CD4-positive, alpha-beta T cell treated with Interleukin-12 subunit alpha and Interleukin-12 subunit beta, for 1 hour (primary cell): ENCODE data around the gene RTN4R.

ENCODE experiments used
- DNase-seq: peaks from one replicate; pipeline ENCODE4 v3.0.0-alpha.2; 2020

Gene RTN4R

DNA sequence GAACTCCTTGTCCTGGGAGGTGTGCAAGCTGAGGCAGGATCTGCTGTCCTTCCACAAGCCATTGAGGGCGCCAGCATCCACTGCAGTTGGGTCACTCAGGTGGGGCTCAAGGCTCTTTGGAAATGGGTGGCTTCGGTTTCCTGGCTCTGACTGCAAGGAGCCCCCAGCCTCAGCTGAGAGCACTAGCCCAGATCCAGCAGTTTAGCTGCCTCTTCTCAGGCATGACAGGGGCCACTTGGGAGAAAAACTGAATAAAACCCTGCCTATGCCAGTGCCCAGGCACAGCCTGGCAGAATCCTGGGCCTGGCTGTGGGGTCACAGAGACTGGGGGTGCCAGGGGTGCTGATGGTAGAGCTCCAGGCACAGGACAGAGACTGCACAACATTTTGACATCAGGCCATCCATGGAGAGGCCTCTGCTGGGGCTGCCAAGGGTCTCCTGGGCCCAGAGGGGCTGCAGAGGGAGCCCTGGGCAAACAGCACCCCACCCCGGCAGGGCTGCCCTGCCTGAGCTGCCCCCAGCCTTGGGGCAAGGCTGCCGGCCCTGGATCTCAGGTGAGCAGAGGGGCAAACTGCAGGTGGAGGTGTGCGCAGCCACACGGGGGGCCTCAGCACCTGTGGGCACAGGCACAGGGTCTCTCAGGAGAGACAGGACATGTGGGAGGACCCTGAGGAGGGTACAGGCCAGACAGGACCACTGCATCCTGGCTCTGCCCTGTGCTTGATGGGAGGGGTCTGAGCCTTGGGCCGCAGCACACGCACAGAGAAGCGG lies 28.3 kb downstream of the RTN4R start:
- DNase-seq = no peak

DNA sequence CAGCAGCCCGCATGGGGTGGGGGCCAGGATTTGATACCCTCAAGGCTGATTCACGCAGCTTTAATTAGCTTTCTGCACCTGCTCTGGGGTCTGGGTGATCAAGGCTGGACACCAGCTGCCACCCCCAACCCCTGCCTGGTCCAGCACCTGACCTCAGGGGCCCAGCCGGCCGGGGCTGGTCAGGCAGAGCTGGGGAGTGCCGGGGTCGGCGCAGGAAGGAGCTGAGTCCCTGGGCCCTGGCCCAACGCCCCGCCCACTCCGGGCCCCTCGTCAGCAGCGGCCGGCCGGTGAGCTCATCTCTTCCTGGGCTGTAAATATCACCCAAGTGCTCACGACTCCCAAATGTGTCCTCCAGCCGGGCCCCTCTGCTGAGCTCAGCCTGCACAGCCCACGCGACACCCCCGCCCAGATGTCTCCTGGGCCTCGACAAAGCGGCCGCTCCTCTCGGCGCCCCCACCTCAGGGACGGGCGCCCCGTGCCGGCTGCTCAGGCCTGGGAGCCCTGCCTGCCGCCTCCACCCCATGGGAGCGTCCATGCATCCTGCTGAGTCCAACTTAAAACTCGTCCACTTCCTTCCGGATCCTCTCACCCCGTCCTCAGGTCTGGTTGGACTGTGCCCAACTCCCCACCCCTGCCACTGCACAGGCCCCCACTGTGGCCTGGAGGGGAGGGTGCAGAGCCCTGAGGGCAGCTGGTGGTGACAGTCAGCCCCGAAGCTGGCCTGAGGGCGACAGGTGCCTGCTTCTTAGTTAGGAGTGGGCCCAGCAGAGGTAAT lies 29.0 kb downstream of the RTN4R start:
- DNase-seq = peak; percentile 15

DNA sequence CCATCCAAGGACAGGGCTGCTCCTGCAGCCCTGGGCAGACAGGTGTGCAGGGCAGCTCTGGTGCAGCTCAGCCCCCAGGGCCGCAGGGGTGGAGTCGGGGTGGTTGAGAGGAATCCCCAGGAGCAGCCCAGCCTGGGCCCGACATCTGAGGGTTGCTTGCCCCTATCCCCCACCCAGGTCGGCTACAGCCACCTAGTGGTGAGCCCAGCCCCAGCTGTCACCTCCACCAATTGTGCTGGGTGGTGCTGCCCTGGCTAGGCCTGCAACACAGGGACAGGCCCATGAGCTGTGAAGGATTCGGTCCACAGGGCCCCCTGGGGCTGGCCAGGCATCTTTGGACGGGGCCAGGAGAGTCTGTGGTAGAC lies 29.6 kb downstream of the RTN4R start:
- DNase-seq = peak; percentile 62

DNA sequence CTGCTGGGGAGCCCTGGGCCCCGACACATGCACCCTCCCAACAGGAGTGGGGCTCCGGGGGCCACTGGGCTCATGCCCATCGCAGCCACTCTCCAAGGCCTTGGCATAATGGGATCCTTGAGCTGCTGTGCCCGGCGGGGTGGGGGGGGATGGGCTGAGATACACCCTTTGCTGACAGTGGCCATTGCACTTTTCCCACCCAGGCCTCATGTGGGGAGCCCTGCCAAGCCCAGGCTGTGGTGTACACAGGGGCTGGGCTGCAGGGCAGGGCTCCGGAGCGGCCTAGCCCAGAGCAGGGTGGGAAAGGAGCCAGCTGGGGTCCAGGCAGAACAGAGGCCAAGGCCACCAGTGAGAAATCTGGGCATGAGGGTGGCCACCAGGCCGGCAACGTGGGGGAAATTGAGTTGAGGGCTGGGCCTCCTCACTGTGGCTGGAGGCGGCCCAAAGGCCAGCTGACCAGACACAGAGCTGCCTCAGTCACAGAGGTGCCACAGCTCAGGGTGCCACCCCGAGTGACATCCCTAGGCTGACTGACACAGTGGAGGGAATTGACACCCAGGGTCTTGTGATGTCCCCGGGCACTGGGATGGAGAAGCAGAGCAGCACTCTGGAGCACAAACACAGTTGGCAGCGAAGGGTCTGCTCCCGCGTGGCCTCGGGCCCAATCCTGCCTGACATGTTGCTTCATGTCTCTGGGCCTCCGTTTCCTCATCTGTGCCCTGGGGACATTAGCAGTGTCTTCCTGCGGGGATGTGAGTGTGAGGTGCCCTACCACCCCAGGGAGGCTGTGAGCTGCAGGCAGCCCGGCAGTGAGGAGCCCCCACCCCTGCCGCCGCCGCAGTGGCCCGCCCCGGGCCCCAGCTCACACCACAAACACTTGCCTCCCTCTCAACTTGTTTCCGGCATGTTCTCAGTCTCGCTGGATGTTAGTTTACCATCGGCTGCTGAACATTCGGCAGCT lies 30.4 kb downstream of the RTN4R start:
- peak; percentile 62 for DNase-seq

DNA sequence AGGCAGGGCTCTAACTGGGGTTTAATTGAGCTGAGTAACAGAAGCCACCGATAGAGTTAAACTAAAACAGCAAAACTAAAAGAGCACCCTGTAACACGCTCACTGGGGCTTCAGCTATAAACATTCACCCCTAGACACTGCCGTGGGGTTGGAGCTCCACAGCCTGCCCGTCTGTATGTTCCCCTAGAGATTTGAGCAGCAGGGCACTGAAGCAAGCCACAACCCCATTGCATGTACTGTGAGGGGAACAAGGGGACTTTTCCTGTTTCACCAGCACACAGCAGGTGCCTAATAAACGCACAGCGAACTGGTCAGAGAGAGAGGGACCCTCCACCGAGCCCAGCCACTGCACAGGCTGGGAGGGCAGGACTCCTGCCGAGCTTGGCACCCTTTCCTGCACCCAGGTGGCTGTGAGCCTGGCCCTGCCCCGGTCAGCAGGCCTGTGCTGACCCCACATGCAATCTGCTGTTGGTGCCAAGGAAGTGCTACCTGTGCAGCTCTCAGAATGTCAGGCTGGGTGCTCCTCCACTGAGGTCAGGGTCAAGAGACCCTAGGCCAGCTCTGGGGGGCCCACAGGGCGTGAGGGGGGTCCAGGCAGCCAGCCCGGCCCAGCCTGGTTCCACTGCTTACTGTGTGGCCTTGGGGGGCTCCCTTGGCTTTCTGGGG lies 31.9 kb downstream of the RTN4R start:
- no peak for DNase-seq

DNA sequence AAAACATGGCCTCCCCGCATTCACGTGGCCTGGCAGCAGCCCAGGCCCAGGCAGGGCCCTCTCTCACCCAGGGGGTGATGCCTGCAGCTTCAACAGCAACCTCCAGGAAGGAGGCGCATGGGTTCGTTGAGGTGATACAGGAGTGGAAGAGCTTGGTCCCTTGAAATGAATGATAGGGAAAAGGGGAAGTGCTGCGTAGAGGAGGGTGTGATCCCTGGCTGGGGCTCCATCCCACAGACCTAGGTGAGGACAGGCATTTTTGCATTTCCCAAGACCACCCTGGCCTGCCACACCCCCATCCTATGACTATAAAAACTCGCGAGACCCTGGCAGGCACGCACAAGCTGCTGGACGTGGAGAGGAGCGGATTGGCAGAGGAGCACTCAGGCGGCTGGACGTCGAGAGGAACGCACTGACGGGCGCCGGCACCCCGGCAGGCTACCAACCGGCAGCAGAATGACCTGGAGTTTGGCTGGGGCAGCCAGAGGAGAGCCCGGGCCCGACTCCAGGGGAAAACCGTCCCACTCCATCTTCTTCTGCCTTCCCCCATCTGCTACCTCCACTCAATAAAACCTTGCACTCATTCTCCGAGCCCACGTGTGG lies 32.6 kb downstream of the RTN4R start:
- DNase-seq = no peak

DNA sequence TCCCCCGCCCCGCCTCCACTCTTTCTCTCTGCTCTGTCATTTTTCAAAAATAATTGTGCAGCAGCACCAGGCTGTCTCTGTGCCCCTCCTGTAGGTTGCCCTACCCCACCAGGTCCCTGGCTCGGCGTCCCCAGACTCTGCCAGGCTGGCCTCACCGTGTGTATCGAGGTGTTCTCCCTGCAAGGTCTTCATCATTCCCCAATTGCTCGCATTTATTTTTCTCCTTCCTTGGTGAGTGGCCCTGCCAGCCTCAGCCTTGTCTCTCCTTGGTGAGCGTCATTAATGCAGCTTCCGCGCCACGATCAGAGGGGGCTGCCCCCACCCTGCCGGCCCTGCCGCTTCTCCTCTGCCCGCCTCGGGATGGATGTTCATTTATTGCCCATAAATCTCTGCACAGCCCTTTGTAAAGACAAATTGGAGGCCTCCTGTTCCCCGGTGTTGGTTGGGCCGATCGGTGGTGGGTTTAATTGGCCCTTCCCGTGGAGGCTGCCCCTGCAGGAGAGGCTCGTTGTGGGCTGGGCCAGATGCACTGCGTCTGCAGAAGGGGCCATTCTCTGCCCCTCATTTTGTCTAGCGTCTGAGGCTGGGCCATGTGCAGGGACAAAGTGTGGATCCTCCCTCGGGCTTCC lies 33.2 kb downstream of the RTN4R start:
- DNase-seq = no peak

DNA sequence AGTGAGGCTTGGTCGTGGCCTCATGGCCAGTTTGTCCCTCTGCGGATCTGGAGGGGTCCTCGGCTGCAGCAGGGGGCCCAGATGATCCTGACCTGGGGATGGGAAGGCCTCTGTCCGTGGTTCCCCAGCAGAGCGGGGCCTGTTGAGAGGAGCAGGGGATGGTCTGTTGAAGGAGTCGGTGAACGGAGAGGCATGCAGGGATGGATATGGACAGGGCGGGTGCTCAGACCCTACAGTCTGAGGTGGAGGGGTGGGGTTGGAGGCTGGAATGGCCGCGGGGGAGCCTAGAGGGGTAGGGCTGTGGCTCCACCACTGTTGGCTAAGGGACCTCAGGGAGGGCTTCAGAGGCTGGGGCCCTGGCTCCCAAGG lies 33.8 kb downstream of the RTN4R start:
- no peak for DNase-seq

DNA sequence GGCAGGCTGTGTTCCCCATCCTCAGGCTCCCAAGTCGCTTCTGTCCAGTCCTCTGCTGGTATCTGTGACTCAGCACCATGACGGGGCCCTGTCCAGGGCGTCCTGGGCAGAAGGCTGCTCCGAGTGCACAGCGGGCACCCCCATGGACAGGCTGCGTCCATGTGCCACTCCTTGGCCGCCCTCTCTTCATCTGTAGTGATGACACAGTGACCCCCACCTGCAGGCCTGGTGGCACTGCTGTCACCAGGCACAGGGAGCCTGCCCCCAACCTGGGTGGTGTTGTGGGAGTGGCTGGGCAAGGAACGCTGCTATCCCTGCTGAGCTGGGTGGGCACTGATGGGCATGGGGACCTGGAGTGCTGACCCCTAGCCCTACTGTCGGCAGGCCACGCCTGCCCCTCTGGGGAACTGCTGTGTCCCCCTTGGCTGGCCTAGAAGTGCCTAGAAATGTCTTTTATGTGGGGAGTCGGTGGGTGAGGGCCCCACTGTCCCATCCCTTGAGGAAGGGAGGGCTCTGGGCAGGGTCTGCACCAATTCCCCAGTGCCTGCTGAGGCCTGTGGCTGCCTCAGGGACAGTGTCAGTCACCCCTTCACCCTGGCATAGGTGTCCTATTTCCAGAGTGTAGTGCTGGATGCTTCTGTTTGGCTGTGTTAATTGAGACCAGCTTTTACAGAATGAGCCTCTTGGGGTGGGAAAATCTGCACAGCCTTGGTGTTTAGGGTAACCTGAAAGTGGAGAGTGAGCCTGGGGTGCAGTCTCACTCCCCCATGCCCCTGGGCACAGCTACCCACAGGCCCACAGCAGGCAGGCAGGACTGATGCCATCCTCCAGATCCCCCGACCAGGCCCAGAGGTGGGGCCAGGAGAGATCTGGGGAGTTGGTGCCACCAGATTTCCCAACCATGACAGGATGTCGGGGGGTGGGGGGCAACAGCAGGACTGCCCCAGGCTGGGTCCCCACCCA lies 34.5 kb downstream of the RTN4R start:
- DNase-seq = no peak

DNA sequence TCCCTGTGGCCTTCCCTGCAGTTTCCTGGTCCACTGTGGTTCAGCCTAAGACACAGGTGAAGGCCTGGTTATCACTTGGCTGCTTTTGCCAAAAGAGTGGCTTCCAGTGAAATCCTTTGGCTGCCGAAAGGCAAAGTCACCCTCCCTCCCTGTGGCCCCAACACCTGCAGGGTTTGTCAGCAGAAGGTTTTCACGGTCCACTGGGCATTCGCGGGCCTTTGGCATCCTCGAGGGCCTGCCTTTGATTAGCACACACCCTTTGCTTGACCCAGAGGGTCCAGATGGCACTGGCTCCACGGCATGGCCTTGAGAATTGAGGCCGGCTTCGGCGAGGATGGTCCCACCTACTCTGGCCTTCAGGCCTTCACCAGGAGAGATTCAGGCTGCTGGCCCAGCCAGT lies 35.3 kb downstream of the RTN4R start:
- DNase-seq = no peak

DNA sequence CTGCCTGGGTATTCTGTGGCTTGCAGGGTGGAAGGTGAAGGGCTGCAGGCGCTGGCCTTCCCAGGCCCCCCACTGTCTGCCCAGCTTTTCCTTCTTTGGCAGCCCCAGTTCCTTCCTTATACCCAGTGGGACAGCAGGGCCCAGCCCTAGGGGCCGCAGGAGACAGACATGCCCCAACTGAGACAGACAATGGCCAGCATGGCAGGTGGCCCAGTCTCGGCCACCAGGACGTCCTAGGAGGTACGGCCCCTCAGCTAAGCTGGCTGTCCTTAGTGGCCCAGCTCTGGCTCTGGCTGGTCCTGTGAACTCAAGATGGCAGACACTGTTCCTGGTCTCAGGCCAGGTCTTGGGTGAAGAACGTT lies 35.9 kb downstream of the RTN4R start:
- DNase-seq = no peak

DNA sequence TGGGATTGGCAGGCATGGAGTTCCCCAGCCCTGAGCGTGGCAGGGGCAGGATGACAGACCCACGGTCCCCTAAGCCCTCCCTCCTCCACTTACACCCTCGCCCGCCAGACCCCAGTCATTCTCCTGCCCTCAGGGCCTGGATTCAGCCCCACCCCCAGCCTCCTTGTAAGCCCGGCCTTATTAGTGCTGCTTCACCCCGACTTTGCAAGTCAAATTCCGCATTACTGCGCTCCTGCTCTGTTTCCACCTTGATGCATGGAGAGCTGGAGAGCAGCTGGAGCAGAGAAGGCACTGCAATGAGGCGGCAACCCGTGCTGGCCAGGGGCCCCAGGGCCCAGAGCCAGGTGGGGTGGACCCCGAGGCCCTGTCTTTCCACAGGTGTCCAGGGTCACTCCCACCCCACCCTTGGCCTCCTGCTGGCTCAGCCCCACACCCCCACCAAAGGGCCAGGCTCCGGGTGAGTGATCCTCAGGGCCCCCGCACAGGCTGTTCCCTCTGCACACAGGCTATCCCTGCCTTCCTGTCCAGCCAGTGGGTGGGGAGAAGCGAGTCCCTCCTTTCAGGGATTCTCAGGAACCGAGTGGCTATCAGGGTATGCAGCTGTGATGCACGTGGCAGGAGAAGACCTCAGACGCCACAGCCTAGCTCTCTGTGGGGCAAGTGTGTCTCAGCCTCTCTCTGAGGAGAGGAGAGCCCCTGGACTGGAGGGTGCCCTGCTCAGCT lies 36.4 kb downstream of the RTN4R start:
- no peak for DNase-seq

DNA sequence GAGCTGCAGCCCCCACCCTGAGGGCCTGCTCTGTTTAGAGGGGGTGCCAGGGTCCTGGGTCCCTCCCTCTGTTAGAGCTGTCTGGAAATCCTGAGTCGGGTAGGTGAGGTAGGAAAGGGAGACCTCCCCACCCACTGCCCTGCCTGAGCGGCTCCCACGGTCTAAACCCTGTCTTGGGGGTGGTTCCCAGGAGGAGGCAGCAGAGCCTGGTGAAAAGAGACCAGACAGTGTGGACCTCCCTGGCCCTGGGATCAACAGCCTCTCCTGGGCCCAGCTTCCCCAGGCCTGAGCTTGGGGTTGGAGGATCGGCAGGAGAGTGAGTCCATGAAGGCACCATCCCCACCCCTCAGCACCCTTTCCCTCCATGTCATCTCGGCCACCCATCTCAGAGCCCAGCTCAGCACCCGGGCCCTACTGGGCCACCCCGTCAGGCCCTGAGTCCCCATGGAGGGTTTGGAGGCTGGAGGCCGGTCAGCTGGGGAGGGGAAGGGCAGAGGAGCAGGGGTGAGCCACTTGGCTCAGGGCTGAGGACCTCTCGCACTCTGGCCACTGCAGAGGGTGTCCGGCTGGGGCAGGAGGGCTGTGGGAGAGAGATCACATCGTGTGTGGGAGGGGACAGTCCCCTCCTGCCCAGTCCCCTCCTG lies 37.2 kb downstream of the RTN4R start:
- DNase-seq = no peak

DNA sequence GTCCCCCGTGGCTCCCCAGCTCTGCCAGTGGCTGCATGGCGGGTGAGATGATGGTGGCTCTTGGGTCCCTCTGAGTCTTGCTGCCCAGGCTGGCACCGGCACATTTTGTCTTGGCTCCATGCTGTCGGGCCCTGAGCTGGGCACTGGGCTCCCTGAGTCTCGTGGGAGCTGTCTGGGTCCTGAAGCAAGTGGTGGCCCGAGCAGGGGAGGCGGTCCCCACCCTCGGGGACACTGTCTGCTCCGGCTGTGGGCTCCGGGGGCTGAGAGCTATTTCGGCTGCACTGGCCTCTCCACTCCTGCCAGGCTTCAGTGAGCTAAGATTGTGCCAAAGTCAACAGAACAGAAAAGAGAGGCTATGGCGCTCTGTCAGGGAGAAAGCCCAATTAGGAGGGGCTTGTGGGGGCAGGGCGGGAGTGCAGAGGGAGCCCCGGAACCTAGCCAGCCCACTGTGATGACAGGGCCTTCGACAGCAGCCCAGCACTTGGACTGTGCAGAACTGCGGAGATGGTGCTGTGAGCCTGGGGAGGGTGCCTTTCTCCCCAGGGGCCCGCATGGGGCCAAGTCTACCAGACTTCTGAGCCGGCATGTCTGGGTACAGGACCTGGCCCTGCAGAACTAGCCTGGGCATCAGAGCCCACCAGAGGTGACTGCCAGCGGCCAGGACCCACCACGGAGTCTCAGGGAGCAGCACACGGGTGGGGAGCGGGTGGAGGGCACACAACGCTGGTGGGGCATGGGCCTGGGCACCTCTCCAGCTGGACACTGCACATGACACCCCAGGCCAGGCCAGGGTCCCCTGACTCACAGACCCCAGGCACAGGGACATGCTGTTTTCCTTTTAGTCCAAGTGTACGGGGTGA lies 38.0 kb downstream of the RTN4R start:
- no peak for DNase-seq

DNA sequence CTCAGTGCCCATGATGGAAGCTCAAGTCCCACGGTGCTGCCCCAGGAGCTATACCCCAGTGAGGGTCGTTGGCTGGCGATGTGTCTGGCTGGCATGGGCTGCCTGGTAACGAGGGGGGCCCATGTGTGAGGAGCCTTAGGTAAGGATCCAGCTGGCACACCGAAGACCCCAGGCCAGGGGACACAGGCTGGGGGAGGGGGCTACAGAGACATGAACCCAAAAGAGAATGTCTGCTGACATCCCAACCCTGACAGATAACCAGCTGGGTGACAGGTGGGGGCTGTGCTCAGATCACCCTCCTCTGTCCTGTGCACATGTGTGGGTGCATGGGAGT lies 39.2 kb downstream of the RTN4R start:
- no peak for DNase-seq

DNA sequence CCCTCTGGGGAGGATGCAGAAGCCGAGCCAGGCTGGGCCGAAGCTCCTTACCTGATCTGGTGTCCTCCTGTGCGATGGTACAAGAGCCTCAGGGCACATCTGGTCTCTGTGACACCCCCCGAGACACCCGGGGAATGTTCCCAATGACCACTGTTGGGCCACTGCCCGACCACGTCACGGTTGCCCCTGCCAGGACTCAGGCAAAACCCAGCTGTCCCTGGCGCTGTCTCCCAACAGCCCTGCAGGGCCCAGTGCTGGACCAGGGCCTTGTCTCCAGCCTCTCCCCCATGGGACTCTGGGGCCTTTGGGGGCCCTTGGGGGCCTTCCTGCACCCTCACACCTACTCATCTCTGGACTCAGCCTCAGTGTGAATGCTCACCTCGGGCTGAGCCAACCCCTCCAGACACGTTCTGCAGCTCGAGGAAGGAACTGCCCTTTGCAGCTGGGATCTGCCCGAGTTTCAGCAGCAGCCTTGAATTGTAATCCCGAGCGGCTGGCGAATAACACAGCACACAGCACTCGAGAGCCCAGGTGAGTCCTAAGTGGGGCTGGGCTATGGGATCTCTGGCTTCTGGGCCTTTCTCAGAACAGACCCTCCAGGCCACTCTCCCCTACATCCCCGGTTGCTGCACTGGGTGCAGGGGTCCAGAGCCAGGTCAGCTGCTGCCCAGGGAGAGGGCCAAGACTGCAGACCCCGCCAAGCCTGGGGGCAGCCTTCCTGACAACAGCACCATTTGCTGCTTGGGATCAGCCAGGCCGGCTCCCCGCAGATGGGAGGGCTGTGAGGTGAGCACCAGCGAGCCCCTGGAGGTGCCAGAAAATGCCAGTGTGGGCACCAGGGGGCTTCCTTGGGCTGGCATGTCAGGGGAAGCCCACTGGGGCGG lies 39.8 kb downstream of the RTN4R start:
- no peak for DNase-seq

DNA sequence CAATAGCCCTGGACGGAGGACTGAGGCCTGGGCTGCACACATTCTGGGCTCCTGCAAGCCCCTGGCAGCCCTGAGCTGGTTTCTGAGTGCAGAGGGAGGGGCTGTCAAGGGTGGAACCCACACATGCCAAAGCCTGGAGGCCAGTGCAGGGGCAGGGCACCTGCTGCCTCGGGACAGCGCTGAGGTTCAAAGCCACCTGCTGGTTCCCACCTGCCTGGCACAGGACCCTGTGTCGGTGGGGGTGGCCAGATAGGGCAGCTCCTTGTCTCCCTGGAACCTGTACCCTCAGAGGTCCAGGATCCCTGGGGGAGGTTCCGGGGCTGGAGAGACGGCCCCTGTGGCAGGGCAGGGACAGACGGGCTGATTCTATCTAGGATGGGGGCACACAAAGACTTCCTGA lies 40.8 kb downstream of the RTN4R start:
- no peak for DNase-seq
